HepG2 (cell line): ENCODE measurements around the gene RABGGTA. TPM values are rescaled to one million over a fixed set of nuclear protein-coding genes. Genes with fewer than 3 reads are reported as not detected.

ENCODE experiments used
- ELF1 ChIP-seq: sonication (generic); formaldehyde crosslinking; IDR thresholded peaks from 2 replicates; pipeline ENCODE4 v1.4.0; 2020; ENCODE audit warnings: missing genetic modification reagents
- HMG20A ChIP-seq: IDR thresholded peaks from 2 replicates; pipeline ENCODE4 v1.6.1; 2016; ENCODE audit warnings: borderline replicate concordance
- HOXA3 ChIP-seq: sonication (generic); formaldehyde crosslinking; IDR thresholded peaks from 2 replicates; pipeline ENCODE4 v1.5.0; 2020; ENCODE audit warnings: missing genetic modification reagents
- MAFG ChIP-seq: sonication (generic); formaldehyde crosslinking; IDR thresholded peaks from 2 replicates; pipeline ENCODE4 v1.5.1; 2020; ENCODE audit warnings: mild to moderate bottlenecking, missing genetic modification reagents
- MBD4 ChIP-seq: IDR thresholded peaks from 2 replicates; pipeline ENCODE4 v1.6.1; 2012; ENCODE audit warnings: low read length, inconsistent platforms, borderline replicate concordance
- MEIS2 ChIP-seq: sonication (generic); formaldehyde crosslinking; IDR thresholded peaks from 2 replicates; pipeline ENCODE4 v1.9.0; 2021; ENCODE audit warnings: mild to moderate bottlenecking, missing genetic modification reagents
- MXI1 ChIP-seq: IDR thresholded peaks from 3 replicates; pipeline ENCODE4 v1.6.1; 2012; ENCODE audit warnings: low read depth, low read length, inconsistent platforms, borderline replicate concordance
- U2AF1 ChIP-seq: fragments of 200-400 bp; formaldehyde crosslinking; optimal IDR thresholded peaks from 2 replicates; pipeline ENCODE3; 2017; ENCODE audit warnings: mild to moderate bottlenecking, low read depth, low read length
- ZNF709 ChIP-seq: sonication (generic); formaldehyde crosslinking; IDR thresholded peaks from 2 replicates; pipeline ENCODE4 v1.5.0; 2020; ENCODE audit warnings: mild to moderate bottlenecking, missing genetic modification reagents
- ZNF891 ChIP-seq: sonication (generic); formaldehyde crosslinking; IDR thresholded peaks from 2 replicates; pipeline ENCODE4 v1.5.0; 2020; ENCODE audit warnings: mild to moderate bottlenecking, missing genetic modification reagents
- ZSCAN12 ChIP-seq: sonication (generic); formaldehyde crosslinking; IDR thresholded peaks from 2 replicates; pipeline ENCODE4 v1.9.0; 2021; ENCODE audit warnings: mild to moderate bottlenecking, missing genetic modification reagents
- polyA plus RNA-seq, 8 experiments: library from polyadenylated mRNA; depleted of rRNA in 3 of 8; stranded (reverse) in 7 of 8; unstranded in 1 of 8; fragments of >200 nt; fragmentation: Illumina TruSeq in 4 of 8; extraction: Trizol in 4 of 8; gene quantifications; 2 replicates each; pipeline versions ENCODE4 v1.2.1 to v1.2.3, GENCODE V29; 2011 to 2016; ENCODE audit warnings: low read depth in 4 of 8, missing spikeins in 1 of 8, mixed read lengths in 1 of 8; ENCODE audit not compliant: insufficient read depth in 1 of 8
- total RNA-seq, 5 experiments: library from RNA; depleted of rRNA; stranded (reverse); fragments of >200 nt; fragmentation: Illumina TruSeq; extraction: Trizol; gene quantifications; 2 replicates each; pipeline ENCODE4 v1.2.3, GENCODE V29; 2016; ENCODE audit warnings: low read depth in 1 of 5
- TF ChIP-seq, protein P1 (sequence below): sonication (generic); formaldehyde crosslinking; conservative IDR thresholded peaks from 2 replicates; pipeline ENCODE4 v1.8.1; 2023; ENCODE audit warnings: missing genetic modification reagents
- TF ChIP-seq, protein P2 (sequence below): sonication (generic); formaldehyde crosslinking; IDR thresholded peaks from 2 replicates; pipeline ENCODE4 v1.4.0; 2020; ENCODE audit warnings: missing genetic modification reagents, borderline replicate concordance
- TF ChIP-seq, protein P3 (sequence below): IDR thresholded peaks from 2 replicates; pipeline ENCODE4 v1.6.1; 2018; ENCODE audit warnings: missing genetic modification reagents
- TF ChIP-seq, protein P4 (sequence below): sonication (generic); formaldehyde crosslinking; IDR thresholded peaks from 2 replicates; pipeline ENCODE4 v1.5.0; 2020; ENCODE audit warnings: missing genetic modification reagents
- TF ChIP-seq, protein P5 (sequence below), 2 experiments: sonication (generic) in 1 of 2; formaldehyde crosslinking in 1 of 2; IDR thresholded peaks; 2 replicates each; pipeline versions ENCODE4 v1.5.1 to v1.6.1; 2011 to 2020; ENCODE audit warnings: borderline replicate concordance in 1 of 2, low read depth in 1 of 2, low read length in 1 of 2, mild to moderate bottlenecking in 1 of 2, missing genetic modification reagents in 1 of 2, moderate library complexity in 1 of 2
- TF ChIP-seq, protein P6 (sequence below): IDR thresholded peaks from 2 replicates; pipeline ENCODE4 v1.6.1; 2016; ENCODE audit warnings: mild to moderate bottlenecking, missing biosample characterization, missing genetic modification reagents
- TF ChIP-seq, protein P7 (sequence below): sonication (generic); formaldehyde crosslinking; conservative IDR thresholded peaks from 2 replicates; pipeline ENCODE4 v1.4.0; 2020; ENCODE audit warnings: missing genetic modification reagents

The RABGGTA gene
- total and polyA plus RNA-seq, 2 of the 13 experiments (the other 11 are each of a cell fraction or from before 2014, with no cell fraction given): 57.9 to 90.8 TPM

DNA sequence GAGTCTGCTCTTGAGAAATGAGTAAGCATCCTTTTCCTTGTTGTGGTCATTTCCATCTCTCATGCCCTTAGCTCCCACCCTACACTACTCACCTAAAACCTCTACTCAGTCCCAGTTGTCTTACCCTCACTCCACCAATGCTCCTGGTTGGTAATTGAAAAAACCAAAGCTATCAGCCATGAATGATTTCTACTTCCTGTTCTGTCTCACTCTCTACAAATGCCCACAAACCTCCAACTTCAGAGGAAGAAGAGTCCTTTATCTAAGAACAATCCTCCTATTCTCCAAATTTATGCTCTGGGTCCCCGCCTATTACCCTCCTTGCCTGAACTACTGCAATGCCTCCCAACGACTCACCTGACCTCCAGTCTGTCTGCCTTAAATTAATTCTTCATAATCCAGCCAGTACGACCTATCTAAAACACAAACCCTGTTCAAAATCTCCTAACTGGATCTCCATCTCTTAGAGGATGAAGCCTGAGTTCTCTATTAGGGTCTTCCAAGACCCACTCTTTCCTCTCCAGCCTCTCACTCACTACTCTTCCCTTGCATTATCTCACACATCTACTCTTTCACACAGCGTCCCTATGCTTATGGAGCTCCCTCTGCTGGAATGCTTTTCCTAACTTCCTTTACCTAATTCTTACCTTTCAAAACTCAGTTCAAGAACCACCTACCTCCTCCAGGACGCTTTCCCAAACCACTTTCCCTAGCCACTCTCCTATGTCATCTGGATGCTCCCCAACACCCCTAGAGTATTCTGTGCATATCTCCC is 26.0 kb upstream of the RABGGTA start (continued):
- TF ChIP-seq HOXA3: no peak
- TF ChIP-seq U2AF1: no peak
- TF ChIP-seq, protein P1, sequence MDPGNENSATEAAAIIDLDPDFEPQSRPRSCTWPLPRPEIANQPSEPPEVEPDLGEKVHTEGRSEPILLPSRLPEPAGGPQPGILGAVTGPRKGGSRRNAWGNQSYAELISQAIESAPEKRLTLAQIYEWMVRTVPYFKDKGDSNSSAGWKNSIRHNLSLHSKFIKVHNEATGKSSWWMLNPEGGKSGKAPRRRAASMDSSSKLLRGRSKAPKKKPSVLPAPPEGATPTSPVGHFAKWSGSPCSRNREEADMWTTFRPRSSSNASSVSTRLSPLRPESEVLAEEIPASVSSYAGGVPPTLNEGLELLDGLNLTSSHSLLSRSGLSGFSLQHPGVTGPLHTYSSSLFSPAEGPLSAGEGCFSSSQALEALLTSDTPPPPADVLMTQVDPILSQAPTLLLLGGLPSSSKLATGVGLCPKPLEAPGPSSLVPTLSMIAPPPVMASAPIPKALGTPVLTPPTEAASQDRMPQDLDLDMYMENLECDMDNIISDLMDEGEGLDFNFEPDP (CRISPR knock-in tag): no peak
- TF ChIP-seq, protein P2, sequence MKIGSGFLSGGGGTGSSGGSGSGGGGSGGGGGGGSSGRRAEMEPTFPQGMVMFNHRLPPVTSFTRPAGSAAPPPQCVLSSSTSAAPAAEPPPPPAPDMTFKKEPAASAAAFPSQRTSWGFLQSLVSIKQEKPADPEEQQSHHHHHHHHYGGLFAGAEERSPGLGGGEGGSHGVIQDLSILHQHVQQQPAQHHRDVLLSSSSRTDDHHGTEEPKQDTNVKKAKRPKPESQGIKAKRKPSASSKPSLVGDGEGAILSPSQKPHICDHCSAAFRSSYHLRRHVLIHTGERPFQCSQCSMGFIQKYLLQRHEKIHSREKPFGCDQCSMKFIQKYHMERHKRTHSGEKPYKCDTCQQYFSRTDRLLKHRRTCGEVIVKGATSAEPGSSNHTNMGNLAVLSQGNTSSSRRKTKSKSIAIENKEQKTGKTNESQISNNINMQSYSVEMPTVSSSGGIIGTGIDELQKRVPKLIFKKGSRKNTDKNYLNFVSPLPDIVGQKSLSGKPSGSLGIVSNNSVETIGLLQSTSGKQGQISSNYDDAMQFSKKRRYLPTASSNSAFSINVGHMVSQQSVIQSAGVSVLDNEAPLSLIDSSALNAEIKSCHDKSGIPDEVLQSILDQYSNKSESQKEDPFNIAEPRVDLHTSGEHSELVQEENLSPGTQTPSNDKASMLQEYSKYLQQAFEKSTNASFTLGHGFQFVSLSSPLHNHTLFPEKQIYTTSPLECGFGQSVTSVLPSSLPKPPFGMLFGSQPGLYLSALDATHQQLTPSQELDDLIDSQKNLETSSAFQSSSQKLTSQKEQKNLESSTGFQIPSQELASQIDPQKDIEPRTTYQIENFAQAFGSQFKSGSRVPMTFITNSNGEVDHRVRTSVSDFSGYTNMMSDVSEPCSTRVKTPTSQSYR: peak; percentile 38; the same call in 1 of the 2 replicates
- no peak for TF ChIP-seq HMG20A
- TF ChIP-seq MBD4: no peak
- peak; percentile 40; the same call in 1 of the 3 replicates for TF ChIP-seq MXI1
- TF ChIP-seq, protein P3, sequence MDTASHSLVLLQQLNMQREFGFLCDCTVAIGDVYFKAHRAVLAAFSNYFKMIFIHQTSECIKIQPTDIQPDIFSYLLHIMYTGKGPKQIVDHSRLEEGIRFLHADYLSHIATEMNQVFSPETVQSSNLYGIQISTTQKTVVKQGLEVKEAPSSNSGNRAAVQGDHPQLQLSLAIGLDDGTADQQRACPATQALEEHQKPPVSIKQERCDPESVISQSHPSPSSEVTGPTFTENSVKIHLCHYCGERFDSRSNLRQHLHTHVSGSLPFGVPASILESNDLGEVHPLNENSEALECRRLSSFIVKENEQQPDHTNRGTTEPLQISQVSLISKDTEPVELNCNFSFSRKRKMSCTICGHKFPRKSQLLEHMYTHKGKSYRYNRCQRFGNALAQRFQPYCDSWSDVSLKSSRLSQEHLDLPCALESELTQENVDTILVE (CRISPR knock-in tag): no peak
- TF ChIP-seq, protein P4, sequence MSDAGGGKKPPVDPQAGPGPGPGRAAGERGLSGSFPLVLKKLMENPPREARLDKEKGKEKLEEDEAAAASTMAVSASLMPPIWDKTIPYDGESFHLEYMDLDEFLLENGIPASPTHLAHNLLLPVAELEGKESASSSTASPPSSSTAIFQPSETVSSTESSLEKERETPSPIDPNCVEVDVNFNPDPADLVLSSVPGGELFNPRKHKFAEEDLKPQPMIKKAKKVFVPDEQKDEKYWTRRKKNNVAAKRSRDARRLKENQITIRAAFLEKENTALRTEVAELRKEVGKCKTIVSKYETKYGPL (CRISPR knock-in tag): no peak
- TF ChIP-seq, protein P5, sequence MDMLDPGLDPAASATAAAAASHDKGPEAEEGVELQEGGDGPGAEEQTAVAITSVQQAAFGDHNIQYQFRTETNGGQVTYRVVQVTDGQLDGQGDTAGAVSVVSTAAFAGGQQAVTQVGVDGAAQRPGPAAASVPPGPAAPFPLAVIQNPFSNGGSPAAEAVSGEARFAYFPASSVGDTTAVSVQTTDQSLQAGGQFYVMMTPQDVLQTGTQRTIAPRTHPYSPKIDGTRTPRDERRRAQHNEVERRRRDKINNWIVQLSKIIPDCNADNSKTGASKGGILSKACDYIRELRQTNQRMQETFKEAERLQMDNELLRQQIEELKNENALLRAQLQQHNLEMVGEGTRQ (IDR thresholded peaks at IDR 0.05; ENCODE audit: low read depth, low read length): no peak
- TF ChIP-seq, protein P5 (CRISPR knock-in tag; IDR thresholded peaks at IDR 0.05; ENCODE audit: borderline replicate concordance): no peak
- TF ChIP-seq ZNF709 (CRISPR knock-in tag): no peak
- no peak for TF ChIP-seq ELF1
- TF ChIP-seq, protein P6, sequence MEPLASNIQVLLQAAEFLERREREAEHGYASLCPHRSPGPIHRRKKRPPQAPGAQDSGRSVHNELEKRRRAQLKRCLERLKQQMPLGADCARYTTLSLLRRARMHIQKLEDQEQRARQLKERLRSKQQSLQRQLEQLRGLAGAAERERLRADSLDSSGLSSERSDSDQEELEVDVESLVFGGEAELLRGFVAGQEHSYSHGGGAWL: no peak
- TF ChIP-seq, protein P7, sequence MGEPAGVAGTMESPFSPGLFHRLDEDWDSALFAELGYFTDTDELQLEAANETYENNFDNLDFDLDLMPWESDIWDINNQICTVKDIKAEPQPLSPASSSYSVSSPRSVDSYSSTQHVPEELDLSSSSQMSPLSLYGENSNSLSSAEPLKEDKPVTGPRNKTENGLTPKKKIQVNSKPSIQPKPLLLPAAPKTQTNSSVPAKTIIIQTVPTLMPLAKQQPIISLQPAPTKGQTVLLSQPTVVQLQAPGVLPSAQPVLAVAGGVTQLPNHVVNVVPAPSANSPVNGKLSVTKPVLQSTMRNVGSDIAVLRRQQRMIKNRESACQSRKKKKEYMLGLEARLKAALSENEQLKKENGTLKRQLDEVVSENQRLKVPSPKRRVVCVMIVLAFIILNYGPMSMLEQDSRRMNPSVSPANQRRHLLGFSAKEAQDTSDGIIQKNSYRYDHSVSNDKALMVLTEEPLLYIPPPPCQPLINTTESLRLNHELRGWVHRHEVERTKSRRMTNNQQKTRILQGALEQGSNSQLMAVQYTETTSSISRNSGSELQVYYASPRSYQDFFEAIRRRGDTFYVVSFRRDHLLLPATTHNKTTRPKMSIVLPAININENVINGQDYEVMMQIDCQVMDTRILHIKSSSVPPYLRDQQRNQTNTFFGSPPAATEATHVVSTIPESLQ (CRISPR knock-in tag): 0 out of 2 replicates have a peak, but pooled peaks have one; percentile 7
- TF ChIP-seq MEIS2 (CRISPR knock-in tag): no peak
- TF ChIP-seq ZSCAN12 (CRISPR knock-in tag): no peak
- no peak for TF ChIP-seq ZNF891 (CRISPR knock-in tag)
- TF ChIP-seq MAFG (CRISPR knock-in tag): no peak
